NOMO-1 (cell line): ENCODE data around the gene ZNF335.
A peak's percentile ranks its signal among the peaks of the same experiment; 100 is the strongest.
"Not testable (repeated sequence)": the region's sequence is repeated elsewhere in the genome, so short reads cannot be mapped to it uniquely, and the experiment has no call there.

ENCODE experiments used
- DNase-seq, 2 experiments: peaks; one replicate each; lab custom pipeline; 2025; ENCODE audit not compliant: unreplicated experiment in 2 of 2; lab: John Stamatoyannopoulos, UW

The ZNF335 gene

GRCh38 chr20:45934586-45935415 lies 37.2 kb downstream of the ZNF335 start, which contains the start of gene PCIF1:
Gene PCIF1, plus strand, starts transcription at chr20:45934683. Its CDS starts 4,317 bp downstream, at chr20:45939000.
- peak; percentile 95 to 96 for DNase-seq

- DNase-seq: no peak
These were observed 37.9 kb downstream of the ZNF335 start for GRCh38 chr20:45934046-45934585.

- DNase-seq: peak; percentile 48 to 54
These were observed 38.5 kb downstream of the ZNF335 start for GRCh38 chr20:45933266-45934045.

GRCh38 chr20:45931680-45932079 lies 40.3 kb downstream of the ZNF335 start:
- not testable (repeated sequence) for DNase-seq

- DNase-seq: no peak
These were observed 44.7 kb downstream of the ZNF335 start for GRCh38 chr20:45927071-45927878.

- DNase-seq: no peak
These were observed 45.3 kb downstream of the ZNF335 start for GRCh38 chr20:45926731-45927070.

DNA sequence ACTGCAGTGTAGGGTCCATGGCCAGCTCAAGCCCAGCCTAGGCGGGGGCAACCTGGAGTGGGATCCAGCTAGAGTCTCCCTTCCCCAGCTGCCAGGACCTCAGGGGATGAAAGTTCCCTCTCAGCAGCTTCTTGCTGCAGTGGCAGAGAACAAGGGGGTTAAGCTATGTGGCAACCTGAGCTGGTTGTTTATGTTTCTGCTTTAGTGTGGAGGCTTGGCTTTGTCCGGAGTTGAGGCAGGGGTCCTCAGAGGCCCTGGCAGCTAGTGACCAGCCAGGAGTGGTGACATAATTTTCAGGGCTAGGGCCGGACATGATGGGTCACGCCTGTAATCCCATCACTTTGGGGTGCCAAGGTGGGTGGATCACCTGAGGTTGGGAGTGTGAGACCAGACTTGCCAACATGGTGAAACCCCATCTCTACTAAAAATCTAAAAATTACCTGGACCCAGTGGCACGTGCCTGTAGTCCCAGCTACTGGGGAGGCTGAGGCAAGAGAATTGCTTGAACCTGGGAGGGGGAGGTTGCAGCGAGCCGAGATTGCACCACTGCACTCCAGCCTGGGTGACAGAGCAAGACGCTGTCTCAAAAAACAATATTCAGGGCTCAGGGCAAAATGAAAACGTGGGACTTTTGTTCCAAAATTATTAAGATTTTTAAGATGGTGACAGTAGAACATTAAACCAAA lies 46.0 kb downstream of the ZNF335 start:
- no peak for DNase-seq

DNA sequence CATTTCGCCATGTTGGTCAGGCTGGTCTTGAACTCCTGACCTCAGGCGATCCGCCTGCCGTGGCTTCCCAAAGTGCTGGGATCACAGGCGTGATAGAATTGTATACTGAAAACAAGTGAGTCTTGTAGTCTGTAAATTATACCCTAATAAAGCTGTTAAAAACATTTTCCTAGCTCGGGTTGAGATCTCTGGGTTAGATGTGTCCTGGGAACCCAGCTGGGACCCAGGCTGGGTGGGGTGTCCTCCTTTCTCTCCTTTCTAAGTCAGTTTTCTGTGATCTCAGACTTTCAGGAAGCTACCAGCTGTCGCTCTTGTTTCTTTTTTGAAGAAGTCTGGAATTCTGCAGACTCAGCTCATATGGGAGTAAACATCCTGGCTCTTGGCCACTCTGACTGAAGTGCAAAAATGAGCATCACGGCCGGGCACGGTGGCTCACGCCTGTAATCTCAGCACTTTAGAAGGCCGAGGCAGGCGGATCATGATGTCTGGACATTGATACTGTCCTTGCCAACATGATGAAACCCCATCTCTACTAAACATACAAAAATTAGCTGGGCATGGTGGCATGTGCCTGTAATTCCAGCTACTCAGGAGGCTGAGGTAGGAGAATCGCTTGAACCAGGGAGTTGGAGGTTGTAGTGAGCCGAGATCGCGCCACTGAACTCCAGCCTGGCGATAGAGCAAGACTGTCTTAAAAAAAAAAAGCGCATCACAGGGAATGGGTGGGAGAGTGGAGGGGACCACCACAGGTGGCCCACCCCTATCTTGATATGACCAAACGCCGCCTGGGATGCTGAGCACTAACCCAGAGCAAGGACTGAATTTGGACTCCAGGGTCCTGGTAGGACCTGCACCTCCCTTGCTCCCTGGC lies 47.4 kb downstream of the ZNF335 start:
- no peak for DNase-seq

- DNase-seq: no peak
These were observed 50.4 kb downstream of the ZNF335 start for GRCh38 chr20:45921337-45922189.

DNA sequence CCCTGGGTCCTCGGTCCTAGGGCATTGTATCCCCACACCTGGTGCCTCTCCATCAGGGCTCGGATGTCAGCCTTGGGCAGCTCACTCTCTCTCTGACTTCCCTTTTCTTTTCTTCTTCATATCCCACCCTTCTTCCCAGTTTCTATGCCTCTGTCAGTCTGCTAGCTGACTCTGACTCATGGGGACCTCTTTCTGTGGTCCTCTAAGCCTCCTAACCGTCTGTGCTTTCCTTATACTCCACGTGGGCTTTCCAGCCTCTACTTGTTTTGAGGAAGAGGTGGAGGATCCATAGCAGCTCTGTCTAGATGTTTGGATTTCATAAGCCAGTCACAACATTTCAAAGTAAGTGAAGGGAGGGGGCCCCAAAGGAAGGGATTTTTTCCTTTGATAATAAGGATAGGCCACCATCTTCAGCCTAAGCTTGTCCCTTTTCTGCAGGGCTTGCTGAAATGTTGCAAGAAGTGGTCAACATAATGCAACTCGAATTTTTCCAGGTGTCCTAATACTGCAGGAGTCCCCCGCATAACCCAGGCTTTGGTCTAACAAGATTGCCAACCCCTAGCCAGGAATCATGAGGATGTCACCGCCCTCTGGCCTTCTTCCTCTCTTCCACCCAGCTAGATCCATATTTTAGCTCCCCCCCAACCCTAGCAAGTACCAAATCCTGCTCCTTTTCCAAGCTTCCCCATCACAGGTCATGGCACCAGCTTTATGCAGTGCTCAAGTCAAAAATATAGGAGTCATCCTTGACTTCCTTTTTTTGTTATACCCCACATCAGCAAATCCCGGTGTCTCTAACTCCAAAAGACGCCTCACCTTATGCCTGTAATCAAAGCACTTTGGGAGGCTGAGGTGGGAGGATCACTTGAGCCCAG lies 51.3 kb downstream of the ZNF335 start:
- DNase-seq: peak in 1 of 2 experiments; percentile 10

GRCh38 chr20:45919542-45920399 lies 52.2 kb downstream of the ZNF335 start:
- DNase-seq: no peak

GRCh38 chr20:45918779-45919537 lies 53.0 kb downstream of the ZNF335 start:
- DNase-seq: no peak

DNA sequence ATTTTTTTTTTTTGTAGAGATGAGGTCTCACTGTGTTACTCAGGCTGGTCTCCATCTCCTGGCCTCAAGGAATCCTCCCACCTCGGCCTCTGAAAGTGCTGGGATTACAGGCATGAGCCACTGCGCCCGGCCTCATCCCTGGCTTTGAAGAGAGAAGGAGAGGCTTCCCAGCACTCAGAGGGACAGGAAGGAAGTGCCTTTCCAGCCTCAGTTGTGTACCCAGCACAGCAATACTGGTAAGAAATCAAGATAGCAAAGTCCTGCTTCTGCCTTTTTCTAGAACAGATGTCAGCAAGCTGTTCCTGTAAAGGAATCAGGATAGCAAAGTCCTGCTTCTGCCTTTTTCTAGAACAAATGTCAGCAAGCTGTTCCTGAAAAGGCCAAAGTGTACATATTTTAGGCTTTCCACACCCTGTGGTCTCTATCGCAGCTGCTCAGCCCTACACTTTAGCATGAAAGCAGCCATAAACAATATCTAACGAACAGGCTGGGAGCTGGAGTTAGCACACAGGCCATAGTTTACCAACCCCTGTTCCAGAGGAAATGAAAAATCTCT lies 53.7 kb downstream of the ZNF335 start:
- peak in 1 of 2 experiments; percentile 7 for DNase-seq

DNA sequence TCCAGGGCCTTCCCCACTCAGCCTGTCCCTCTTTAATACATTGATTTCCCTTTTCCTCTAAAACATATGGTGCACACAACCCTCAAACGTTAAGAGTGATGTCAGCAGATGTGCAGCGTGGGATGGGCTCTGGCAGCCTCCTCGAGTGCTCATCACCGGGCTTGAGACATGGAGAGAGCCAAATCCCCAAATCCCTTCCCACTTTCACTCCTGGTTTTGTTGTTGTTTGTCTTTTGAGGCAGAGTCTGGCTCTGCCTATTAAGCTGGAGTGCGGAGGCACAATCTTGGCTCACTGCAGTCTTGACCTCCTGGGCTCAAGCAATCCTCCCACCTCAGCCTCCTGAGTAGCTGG lies 54.2 kb downstream of the ZNF335 start:
- no peak for DNase-seq

- DNase-seq: peak; percentile 7 to 14
These were observed 58.9 kb downstream of the ZNF335 start for GRCh38 chr20:45913116-45913515.

GRCh38 chr20:45912344-45912682 lies 59.7 kb downstream of the ZNF335 start:
- no peak for DNase-seq
